Fibroblast of the conjunctiva (primary cell): ENCODE data around the gene FMN1.

Source experiments
- DNase-seq: peaks from one replicate; pipeline ENCODE4 v3.0.0-alpha.2; 2010; ENCODE audit warnings: low read depth

Gene FMN1

DNA sequence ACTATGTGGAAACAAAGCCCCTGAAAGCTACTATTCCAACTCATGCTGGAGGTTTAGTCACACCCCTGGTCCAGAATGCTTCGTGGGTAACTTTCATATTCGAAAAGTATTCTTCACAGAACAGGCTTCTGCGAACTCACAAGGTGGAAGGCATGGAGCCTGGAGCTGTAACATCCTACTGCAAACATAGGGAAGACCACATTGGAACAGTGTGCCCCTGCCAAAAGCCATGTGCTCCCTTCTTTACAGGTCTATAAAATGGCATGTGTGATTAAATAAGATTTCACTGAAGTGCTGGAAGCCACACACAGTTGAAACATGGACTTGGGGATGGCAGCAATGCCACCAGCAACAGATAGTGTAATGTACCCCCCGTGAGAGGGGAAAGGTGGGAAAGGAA lies 370.8 kb downstream of the FMN1 start:
- DNase-seq, result no peak

DNA sequence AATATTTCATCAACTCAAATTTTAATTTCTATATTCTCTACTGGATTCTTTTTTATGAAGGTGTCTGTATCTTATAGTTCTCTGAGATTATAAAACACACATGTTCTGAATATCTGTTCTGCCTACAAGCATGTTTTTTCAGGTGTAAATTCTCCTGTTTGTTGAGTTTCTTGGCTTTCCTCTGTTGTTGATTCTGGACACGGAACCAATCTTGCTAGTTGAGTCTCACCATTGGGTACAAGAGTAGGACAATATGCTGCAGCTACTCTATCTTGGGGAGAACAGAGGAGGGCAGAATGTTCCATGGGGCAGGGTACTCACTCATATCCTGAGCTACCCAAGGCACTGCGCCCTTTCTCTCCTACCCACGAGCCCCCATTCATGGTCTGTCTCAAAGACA lies 371.8 kb downstream of the FMN1 start:
- no peak for DNase-seq

DNA sequence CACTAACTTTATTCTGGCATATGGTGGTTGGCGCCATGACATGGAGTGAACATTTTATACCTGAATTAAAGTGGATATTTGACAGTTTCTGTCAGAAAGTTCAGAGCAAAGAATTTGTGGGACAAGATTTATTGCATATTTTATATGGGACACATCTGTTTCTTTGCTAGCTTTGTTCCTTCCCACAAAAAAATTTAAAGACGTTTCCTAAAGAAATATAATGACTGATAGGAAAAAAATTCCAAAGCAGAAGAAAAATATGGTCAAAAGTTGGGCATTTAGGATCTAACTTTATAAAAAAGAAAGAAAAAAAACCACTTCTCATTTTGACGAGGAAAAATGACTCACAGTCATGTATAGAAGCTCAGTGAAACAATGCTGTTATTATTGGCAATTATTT lies 375.1 kb downstream of the FMN1 start:
- no peak for DNase-seq

DNA sequence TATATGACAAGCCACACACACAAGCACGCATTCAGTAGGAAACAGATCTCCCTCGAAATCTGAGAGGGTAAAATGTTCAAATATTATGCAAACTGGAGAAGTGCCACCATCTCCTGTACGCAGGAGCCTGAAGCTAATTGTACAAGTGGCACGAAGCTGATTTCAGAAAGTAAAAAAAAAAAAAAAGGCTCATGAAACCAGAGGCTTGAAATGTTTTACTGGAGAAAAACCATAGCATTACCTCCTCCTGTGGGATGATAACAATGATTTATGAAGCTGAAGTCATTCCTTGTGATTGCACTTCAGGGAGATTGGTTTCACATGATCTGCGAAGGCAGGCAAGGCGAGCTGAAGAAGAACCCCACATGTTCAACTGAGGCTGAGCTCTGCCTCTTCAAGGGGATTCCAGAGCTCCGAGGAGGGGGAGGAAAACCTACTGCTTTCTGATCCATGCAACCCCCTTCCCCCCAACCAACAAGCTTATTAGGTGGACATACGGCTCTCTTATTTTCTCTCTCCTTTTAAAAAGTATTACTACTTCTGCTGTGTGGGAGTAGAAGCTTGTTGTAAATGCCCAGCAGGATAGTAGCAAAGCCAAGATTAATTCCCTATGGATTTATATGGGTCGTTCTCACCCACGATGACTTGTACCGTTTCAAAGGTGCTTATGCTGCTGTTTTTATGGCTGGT lies 375.6 kb downstream of the FMN1 start:
- DNase-seq, result no peak

DNA sequence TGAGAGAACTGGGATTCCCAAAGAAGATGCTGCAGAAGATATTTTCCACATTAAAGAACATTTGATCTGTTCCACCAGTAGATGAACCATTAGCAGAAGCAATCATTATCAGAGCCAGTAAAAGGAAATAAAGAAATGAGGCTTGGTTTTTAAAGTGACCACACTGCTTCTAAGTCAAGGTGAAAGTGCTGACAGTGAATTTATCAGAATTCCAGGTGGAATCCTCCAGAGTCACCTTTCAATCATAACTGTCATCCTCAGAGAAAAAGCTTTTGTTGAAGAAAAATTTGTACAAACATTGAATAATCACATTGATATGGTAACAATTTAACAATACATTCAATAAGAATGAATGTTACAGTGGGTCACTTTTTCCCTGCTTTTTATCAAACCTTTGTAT lies 376.9 kb downstream of the FMN1 start:
- DNase-seq, result no peak

DNA sequence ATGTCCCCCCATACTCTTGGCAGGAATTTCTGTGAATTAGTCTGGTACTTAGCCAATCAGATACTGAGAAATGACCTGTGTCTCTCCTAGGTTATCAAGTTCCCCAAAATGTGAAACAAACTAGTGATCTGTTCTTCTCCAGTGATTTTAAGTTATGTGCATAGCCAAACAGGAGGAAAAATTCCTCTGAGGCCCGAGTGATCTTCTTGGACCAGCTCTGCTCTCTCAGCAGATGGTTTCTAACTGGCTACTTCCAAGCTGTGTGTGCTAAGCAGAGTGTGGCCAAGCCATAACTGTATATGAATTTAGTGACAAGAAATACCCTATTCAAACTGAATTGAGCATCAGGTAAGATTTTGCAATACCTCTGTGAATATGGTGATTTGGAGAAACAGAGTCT lies 387.2 kb downstream of the FMN1 start:
- DNase-seq, result no peak

DNA sequence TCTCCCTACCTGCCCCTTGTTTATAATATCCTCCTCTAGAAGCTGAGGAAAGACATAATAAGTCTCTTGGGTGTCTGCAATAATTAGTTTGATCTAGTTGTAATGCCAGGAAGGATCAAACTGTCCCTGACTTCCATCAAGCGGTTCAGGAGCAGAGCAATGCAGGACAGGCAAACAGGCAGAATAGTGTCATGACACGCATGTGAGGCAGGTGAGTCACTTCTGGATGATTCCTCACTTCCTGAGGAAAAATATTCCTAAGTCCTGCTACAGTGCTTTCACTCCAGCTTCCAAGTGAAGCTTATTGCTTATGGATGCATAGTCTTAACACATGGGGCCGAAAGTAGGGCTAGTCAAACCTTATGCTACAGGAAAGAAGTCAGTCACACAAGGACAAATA lies 390.9 kb downstream of the FMN1 start:
- DNase-seq, result no peak

DNA sequence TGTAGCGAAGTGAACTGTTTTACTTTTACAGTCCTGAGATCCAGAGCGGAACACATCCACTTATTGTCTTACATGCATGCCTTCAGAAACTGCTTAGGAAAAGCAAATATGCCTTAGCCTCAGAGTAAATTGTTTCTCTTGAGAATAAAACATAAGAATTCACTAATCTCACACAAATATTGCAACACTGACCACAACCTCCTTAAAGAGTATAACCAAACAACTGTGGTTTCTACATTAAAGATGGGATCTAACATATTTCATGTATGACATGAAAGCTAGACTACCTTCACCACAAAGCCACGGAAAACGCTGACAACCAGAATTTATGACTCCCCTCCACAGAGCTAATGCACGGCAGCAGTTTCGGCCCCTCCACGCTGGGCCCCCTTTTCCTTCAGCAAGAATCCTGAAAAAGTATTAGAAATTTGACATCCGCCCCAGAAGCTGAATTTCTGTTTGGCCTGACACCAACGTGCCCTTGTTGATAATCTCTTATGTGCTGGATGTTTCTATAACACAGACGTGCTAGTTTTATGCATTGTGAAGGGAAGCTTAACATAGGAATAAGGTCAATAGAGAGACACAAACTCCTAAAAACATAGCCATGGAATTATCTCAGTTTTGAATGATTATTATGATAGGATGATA lies 392.1 kb downstream of the FMN1 start:
- peak; percentile 26 for DNase-seq

DNA sequence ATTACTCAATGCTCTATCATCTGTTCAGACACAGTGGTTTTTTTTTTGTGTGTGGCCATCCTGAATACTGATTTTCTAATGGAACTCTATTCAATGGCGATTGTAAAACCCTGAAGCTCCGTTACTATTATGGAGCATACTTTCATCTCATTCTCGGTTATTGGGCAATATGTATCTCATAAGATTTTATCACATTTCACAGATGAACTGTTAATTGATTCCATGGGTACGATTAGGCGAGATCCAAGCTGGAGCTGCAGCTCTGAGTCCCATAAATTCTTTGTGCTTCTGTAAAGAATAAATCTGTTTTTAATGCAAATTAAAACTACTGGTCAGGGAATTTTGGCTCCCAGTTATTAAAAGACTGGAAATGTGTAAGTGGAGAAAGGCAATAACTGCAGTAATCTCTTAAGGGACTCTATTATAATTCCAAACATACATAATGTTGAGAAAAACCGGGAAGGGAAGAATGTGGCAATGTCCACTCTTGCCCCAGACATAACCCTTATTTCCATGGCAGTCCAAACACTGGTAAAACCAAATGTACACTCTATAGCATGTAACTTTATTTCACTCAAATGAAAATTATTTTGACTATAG lies 394.5 kb downstream of the FMN1 start:
- no peak for DNase-seq

DNA sequence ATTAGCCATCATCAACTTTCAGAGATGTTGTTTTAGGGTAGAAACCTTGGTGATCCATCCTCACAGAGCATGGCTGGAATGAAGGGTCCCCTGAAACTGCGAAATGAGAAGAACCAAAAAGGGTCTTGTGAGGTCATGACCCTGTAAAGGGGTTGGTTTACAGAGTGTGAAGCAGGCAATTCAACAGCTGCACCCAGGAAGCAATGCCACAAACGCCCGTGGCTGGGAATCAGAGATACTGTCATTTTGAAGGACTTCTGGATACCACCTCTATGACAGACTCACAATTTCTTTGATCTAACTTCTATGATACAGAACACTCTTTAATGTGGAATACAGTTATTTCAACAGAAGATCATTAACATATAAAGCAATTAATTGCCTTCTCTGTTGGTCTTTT lies 397.7 kb downstream of the FMN1 start:
- no peak for DNase-seq

DNA sequence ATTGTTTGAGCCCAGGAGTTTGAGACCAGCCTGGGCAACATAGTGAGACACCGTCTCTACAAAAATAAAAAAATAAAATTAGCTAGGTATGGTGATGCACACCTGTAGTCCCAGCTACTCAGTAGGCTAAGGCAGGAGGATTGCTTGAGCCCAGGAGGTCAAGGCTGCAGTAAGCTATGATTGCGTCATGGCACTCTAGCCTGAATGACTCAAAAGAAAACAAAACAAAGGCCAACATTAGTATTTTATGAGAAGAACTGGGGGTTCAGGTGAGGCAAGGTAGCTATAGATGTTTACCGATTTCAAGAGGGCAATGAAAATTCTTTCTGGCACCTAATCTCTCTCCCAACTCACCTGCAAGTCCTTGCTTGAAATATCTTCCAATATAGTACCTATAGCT lies 399.5 kb downstream of the FMN1 start:
- DNase-seq, result no peak

DNA sequence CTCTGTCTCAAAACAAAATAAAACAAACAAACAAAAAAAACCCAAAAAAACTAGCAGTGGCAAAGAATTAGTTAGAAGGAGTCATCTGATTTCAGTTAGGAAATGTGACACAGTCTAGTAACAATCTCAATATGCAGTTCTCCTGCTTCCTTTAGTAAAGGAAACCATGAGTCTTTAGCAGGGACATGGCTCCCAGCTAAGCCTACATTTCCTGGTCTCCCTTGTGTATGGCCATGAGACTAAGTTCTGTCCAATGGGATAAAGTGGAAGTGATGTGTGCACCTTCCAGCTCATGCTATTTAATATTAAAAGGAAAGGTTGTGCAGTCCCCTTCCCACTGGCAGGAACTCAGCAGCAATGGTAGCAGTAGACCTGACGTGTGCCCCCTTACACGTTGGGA lies 402.1 kb downstream of the FMN1 start:
- DNase-seq, result no peak

DNA sequence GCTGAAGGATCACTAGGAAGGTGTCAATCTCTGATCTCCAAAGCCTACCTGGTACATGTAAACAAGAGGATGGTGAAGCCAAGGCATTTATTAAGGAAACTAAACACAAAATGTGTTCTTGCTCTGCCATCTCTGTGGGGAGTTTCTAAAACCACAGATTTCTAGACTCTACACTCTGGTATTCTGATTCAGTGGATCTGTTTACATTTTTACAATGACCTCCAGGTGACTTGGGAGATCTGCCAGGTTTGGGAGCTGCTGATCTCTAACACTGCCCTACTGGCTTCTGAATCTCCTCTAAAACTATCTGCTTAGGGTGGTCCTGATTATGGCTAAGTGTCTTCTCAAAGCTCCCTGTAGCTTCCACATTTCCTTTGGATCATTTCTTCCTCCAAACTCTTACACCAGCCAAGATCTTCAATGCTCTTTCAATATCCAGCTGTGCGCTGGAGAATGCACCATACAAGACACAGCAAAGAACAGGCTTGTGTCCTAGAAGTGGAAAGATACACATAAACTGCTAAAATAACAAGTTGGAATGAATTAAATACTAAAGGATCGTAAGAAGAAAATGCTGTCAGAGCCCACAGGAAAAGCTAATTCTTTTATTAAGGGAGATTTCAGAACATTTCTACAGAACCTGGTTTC lies 404.0 kb downstream of the FMN1 start:
- DNase-seq, result no peak

DNA sequence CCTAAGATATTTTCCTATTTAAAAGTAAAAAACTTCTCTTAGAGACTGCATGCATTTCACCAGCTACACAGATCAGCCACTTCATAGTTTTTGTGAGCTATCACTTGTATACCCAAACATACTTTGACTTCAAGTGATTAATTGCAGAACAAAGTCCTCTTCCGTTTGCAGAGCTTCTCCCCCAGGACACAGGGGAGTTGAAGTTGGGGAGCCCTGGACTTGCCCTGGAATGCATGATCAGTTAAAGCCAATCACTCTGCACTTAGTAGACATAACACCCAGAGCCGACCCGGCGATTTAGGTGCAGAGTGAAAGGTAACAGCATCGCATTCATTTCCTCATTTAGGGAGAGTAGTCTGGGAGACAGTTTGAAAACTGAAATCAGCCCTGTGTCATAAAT lies 406.6 kb downstream of the FMN1 start:
- no peak for DNase-seq

DNA sequence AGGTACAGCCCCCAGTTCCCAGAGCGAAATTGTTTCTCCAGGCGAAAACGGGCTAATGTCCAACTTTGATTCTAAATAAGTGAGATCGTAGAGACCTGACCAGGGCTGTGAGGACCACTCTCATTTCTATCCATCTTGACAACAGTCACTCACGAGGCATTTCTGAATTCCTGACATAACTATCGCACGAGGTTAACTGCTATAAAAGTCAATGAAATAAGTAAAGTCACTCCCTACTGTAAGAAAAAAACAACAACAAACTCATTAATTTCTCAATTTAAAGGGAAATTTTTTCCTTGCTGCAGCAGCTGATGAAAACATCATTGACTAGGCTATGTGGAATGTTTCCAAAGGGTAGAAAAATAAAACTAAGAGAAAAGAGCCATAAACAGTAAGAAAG lies 407.6 kb downstream of the FMN1 start:
- DNase-seq, result no peak

DNA sequence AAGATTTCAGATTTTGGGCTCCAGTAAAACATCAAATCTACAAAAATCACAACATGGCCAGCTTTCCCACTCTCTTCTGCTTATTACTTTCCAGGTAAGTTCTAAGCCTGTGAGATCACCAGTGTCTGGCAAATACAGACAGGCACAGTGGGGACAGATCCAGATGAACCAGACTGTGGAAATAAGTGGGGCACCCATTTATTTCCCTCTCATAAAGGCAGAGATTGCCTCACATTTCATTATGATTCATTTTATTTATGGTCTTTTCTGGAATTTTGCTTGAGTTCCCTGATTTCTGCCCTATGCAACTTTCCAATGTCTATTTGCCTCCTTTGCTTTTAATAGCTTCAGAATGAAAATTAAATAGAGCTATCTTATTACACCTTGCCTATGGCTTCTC lies 409.9 kb downstream of the FMN1 start:
- no peak for DNase-seq

DNA sequence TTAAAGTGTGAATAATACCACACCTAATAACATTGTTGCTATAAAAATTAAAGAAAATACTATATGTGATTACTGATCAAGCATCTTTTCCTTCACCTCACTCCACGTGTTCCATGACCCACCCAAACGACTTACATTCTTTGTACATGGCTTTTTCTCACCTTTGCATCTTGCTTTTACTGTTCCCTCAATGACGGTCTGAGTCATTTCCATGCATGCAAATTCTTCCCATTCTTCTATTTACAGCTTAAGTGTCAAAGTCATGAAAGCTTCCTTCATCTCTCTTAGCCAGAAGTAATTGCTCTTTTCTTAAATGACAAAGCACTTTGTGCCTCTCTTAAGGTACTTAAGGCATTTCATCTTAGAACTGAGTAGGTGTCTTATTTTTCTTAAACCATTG lies 412.7 kb downstream of the FMN1 start:
- DNase-seq, result no peak

DNA sequence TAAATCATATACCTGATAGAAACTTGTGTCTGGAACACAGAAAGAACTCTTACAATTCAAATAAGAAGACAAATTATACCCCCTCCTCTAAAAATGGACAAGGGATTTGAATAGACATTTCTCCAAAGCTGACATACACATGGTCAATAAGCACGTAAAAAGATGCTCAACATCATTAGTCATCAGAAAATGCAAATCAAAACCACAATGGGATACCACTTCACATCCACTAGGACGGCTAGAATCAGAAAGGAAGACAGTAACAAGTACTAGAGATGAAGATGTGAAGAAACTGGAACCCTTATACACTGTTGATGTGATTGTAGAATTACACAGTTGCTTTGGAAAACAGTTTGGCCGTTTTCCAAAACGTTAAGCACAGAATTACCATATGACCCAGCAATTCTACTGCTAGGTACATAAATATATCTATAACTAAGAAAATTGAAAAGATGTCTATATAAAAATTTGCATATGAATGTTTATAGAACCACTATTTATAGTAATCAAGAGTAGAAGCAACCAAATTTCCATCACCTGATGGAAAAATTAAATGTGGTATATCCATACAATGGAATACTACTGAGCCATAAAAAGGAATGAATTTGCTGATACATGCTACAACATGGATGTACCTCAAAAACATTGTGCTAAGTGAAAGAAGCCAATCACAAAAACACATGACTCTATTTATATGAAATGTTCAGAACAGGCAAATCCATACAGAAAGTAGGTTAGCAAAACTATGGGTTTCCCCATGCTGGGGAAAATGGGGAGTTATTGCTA lies 415.9 kb downstream of the FMN1 start:
- DNase-seq, result no peak

DNA sequence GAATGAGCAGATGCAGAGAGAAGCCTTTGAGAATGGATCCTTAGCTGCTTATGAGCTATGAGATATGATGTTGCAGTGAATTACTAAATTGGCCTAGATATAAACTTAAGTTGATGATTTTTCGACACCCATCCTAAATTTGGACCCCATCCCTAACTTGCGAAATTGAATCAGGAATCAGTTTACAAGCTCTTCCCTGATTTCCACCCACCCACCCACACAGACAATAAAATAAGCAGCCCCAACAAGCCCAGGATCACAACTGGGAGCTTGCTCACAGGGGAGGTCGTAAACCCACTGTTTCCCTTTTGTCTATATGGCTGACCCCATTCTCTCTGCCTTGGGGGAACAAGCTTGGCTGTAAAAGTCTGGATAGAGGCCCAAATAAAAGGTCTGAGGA lies 419.4 kb downstream of the FMN1 start:
- no peak for DNase-seq

DNA sequence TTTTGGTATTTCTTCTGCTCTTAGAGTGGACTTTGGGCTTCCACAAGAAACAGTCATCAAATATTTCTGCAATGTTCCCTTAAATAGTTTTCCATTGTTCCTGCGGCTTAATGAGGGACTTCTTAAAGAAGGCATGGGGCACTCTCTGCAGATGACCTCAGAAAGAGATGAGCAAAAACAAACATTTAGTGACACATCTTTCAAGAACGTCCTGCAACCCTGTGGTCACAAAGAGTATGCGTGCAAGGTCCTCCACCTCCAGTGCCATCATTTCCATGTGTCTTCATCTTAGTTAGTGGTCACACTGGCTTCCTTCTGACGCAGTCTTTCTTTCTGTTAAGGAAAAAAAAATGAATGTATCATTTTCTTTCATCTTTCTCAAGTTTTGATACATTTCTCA lies 420.5 kb downstream of the FMN1 start:
- DNase-seq, result no peak

DNA sequence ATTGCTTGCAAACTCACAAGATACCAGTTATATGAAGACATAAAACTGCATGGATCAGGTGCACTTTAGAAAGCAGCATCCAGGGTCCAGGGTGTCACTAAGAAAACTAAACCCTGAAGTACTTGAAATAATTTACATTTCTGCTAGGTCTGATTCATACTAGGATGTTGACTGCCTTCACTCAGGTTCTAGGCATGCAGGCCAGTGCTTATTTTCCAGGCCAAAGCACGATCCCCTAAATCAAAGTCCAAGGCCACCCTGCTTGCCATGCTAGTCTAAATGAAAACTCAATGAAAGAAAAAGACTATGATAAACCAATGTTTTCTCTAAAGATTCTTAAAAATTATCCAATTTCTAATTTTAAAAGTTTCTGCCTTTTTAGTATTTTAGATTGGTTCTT lies 427.3 kb downstream of the FMN1 start:
- DNase-seq, result no peak

DNA sequence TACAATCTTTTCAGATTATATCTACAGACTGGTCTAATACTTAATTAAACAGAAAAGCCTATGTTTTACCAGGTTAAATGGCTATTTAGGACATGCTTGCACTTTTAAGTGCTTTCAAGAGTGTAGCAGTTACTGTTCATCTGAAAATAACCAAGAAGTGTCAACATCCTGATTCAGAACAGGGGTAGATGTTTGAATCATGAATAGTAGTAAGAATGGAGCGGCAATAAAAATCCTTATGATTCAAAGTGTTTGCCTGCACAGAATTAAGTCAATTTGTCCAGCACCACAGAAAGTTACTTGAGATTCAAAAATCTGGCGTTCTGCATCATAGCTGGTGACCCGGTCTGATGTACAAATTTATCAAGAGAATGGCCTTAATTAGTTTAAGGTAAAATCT lies 428.4 kb downstream of the FMN1 start:
- DNase-seq, result no peak

DNA sequence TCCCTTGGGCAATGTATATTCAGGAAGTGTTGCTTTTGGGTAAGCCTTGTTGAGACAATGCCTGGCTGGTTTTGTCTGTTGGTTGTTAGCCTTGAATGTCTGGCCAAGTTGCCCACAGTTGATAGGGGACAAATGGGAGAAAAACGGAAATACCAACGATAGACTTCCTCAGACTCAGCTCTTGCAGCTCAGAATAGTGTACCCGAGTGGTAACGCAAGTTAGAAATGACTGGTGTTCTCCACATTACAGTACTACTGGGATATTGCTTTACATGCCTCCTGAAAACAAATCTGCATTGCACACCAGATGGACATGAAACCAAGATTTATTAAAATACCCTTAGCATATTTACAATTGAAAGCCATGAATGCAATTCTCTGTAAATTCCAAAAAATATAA lies 429.3 kb downstream of the FMN1 start:
- no peak for DNase-seq
